Stimulated activated CD8-positive, alpha-beta memory T cell treated with anti-CD3 and anti-CD28 coated beads, Interleukin-4, amount 100 ng/mL, for 1 hour (primary cell): ENCODE measurements around the gene SMIM9.

Experiments used
- DNase-seq, 2 donors: peaks; one replicate each; pipeline ENCODE4 v3.0.0-alpha.2; 2020; ENCODE audit warnings: low read depth in 2 of 2, low spot score in 1 of 2

The SMIM9 gene

GRCh38 chrX:154784149-154784995 lies 50.1 kb downstream of the SMIM9 start:
- no peak for DNase-seq

GRCh38 chrX:154780968-154781367 lies 53.5 kb downstream of the SMIM9 start:
- DNase-seq, result no peak

- no peak for DNase-seq
Measured at GRCh38 chrX:154779261-154779660, 55.2 kb downstream of the SMIM9 start.

- no peak for DNase-seq
Measured at GRCh38 chrX:154776753-154777152, 57.7 kb downstream of the SMIM9 start.

- DNase-seq, result no peak
Measured at GRCh38 chrX:154775419-154776349, 58.8 kb downstream of the SMIM9 start.

GRCh38 chrX:154774622-154775021 lies 59.8 kb downstream of the SMIM9 start:
- no peak for DNase-seq
